Measurements from ENCODE around the gene MARCKS.

DNA sequence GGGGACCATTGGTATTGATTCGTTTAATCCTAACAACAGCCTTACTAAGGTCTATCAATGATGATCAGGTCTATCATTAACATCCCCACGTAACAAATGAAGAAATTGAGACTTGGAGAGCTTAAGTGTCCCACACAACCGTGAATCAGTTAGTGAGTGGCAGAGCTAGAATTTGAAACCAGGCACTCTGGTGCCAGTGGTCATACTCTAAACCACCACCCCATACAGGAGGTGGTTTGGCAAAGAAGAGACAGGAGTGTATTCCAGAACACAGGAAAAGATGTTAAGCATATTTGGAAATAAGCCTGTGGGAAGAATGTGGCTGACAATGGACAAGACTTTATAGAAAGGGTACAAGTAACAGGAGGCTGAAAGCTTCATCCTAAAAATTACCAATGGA lies 35.7 kb upstream of the MARCKS start:
- TF ChIP-seq, protein P1, sequence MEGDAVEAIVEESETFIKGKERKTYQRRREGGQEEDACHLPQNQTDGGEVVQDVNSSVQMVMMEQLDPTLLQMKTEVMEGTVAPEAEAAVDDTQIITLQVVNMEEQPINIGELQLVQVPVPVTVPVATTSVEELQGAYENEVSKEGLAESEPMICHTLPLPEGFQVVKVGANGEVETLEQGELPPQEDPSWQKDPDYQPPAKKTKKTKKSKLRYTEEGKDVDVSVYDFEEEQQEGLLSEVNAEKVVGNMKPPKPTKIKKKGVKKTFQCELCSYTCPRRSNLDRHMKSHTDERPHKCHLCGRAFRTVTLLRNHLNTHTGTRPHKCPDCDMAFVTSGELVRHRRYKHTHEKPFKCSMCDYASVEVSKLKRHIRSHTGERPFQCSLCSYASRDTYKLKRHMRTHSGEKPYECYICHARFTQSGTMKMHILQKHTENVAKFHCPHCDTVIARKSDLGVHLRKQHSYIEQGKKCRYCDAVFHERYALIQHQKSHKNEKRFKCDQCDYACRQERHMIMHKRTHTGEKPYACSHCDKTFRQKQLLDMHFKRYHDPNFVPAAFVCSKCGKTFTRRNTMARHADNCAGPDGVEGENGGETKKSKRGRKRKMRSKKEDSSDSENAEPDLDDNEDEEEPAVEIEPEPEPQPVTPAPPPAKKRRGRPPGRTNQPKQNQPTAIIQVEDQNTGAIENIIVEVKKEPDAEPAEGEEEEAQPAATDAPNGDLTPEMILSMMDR (IDR thresholded peaks at IDR 0.05; ENCODE audit: low read length) = no peak
- TF ChIP-seq EZH2 (IDR thresholded peaks at IDR 0.05; ENCODE audit: borderline replicate concordance, low read length) = no peak
